Suprapubic skin (tissue), 4 donors: ENCODE measurements around the gene TRIM63. TPM values are rescaled to one million over a fixed set of nuclear protein-coding genes. Genes with fewer than 3 reads are reported as not detected.

Experiments
- DNase-seq, 2 donors: peaks; one replicate each; pipeline ENCODE4 v3.0.0-alpha.2; 2019; ENCODE audit warnings: low spot score in 2 of 2
- H3K27ac ChIP-seq: fragments of 200-600 bp; sonication (generic); one replicate; pipeline ENCODE4 v1.5.1; 2019
- H3K27me3 ChIP-seq: fragments of 200-600 bp; sonication (generic); one replicate; pipeline ENCODE4 v1.5.1; 2019
- H3K36me3 ChIP-seq: fragments of 200-600 bp; sonication (generic); one replicate; pipeline ENCODE4 v1.5.1; 2019
- H3K4me1 ChIP-seq: fragments of 200-600 bp; sonication (generic); one replicate; pipeline ENCODE4 v1.5.1; 2019
- H3K4me3 ChIP-seq: fragments of 200-600 bp; sonication (generic); one replicate; pipeline ENCODE4 v1.5.1; 2019; ENCODE audit warnings: mild to moderate bottlenecking
- H3K9me3 ChIP-seq: fragments of 200-600 bp; sonication (generic); one replicate; pipeline ENCODE4 v1.5.1; 2019
- CTCF ChIP-seq, 2 donors: fragments of 200-600 bp in 1 of 2; fragments of 450-650 bp in 1 of 2; sonication (generic) in 1 of 2; IDR thresholded peaks; one replicate each; pipeline ENCODE4 v1.5.1; 2016 to 2019; ENCODE audit warnings: antibody characterized with exemption in 2 of 2, mild to moderate bottlenecking in 1 of 2, moderate library complexity in 1 of 2
- EP300 ChIP-seq: sonication (generic); formaldehyde crosslinking; IDR thresholded peaks from one replicate; pipeline ENCODE4 v1.6.1; 2017; ENCODE audit warnings: antibody characterized with exemption
- POLR2A ChIP-seq, 2 donors: fragments of 450-650 bp; IDR thresholded peaks; one replicate each; pipeline ENCODE4 v1.6.1; 2017; ENCODE audit warnings: antibody characterized with exemption in 2 of 2, mild to moderate bottlenecking in 2 of 2, moderate library complexity in 2 of 2
- POLR2AphosphoS5 ChIP-seq, 3 donors: sonication (generic); formaldehyde crosslinking; IDR thresholded peaks; one replicate each; pipeline ENCODE4 v1.6.1; 2017; ENCODE audit warnings: antibody characterized with exemption in 3 of 3
- WGBS: methylation state at CpG from one replicate; pipeline ENCODE4 v1.1.5; 2018; 5-methylcytosine and 5-hydroxymethylcytosine counted together
- total RNA-seq, 4 donors: library from RNA; depleted of rRNA; stranded (reverse); fragments of >200 nt; gene quantifications; one replicate each; pipeline ENCODE4 v1.1.0, GENCODE V29; 2016

Gene TRIM63
- 1 to 10 TPM in 3 of 4 donors, under 1 TPM in 1; 0.42 to 2.4 (median 1.5) TPM for total RNA-seq

GRCh38 chr1:26067432-26067911 is at the start of gene TRIM63:
Gene TRIM63, minus strand, starts transcription at chr1:26067630. Its CDS starts 136 bp downstream, at chr1:26067494.
- peak within 1 kb of the TSS; percentile 17 for H3K4me3 ChIP-seq
- H3K27ac ChIP-seq = no peak within 1 kb of the TSS
- no peaks in the 10 kb centered on the region for H3K4me1 ChIP-seq
- DNase-seq = no peak
- no peak for TF ChIP-seq POLR2A (IDR thresholded peaks at IDR 0.05)
- TF ChIP-seq EP300 = no peak
- TF ChIP-seq POLR2AphosphoS5 (IDR thresholded peaks at IDR 0.05) = no peak
- TF ChIP-seq CTCF (IDR thresholded peaks at IDR 0.05) = no peak
- no peaks in the 10 kb centered on the region for H3K9me3 ChIP-seq
- H3K27me3 ChIP-seq = peaks cover 26% of the 10 kb centered on the region
- H3K36me3 ChIP-seq = no peaks in the 10 kb centered on the region
- WGBS = 62% methylated on average over 9 of the region's 9 CpGs

- H3K4me3 ChIP-seq = no peak overlapping the region
- TF ChIP-seq CTCF (IDR thresholded peaks at IDR 0.05) (no peak), POLR2AphosphoS5 (IDR thresholded peaks at IDR 0.05) (no peak), POLR2A (IDR thresholded peaks at IDR 0.05) (no peak), EP300 (no peak)
- H3K4me1 ChIP-seq = peaks cover 25% of the 10 kb centered on the region
- no peaks in the 10 kb centered on the region for H3K27me3 ChIP-seq
- H3K36me3 ChIP-seq = peaks cover 20% of the 10 kb centered on the region
- no peak overlapping the region for H3K27ac ChIP-seq
- 87% methylated on average over 12 of the region's 12 CpGs for WGBS
- H3K9me3 ChIP-seq = no peaks in the 10 kb centered on the region
- DNase-seq = no peak
Measured at GRCh38 chr1:26114165-26114927, 46.9 kb upstream of the TRIM63 start.

GRCh38 chr1:26112407-26112775 is 45.0 kb upstream of the TRIM63 start:
- H3K27ac ChIP-seq = peak overlapping the region; percentile 97
- H3K36me3 ChIP-seq = peaks cover 5% of the 10 kb centered on the region
- no peak for DNase-seq
- peaks cover 25% of the 10 kb centered on the region for H3K4me1 ChIP-seq
- H3K4me3 ChIP-seq = peak overlapping the region; percentile 98
- TF ChIP-seq POLR2A (IDR thresholded peaks at IDR 0.05) (no peak), CTCF (IDR thresholded peaks at IDR 0.05) (no peak), POLR2AphosphoS5 (IDR thresholded peaks at IDR 0.05) (no peak), EP300 (no peak)
- H3K9me3 ChIP-seq = no peaks in the 10 kb centered on the region
- H3K27me3 ChIP-seq = no peaks in the 10 kb centered on the region
- WGBS = 0% methylated on average over 8 of the region's 9 CpGs

- WGBS = under 1% methylated on average over 57 of the region's 96 CpGs
- Histone ChIP-seq H3K4me1 (peaks cover 25% of the 10 kb centered on the region), H3K9me3 (no peaks in the 10 kb centered on the region), H3K36me3 (peaks cover 4% of the 10 kb centered on the region), H3K4me3 (peak within 1 kb of the TSS; percentile 98), H3K27me3 (no peaks in the 10 kb centered on the region), H3K27ac (peak within 1 kb of the TSS; percentile 97)
- TF ChIP-seq POLR2A (IDR thresholded peaks at IDR 0.05) (no peak), EP300 (no peak), CTCF (IDR thresholded peaks at IDR 0.05) (no peak), POLR2AphosphoS5 (IDR thresholded peaks at IDR 0.05) (peak in 2 of 3 donors; percentile 32 to 75)
- DNase-seq = peak; percentile 93 to 95
Measured at GRCh38 chr1:26111530-26112406, 44.3 kb upstream of the TRIM63 start, which contains the start of gene PDIK1L. Gene PDIK1L, plus strand, starts transcription at chr1:26111824. Its CDS starts 2,485 bp downstream, at chr1:26114309.
